NOMO-1 (cell line): ENCODE measurements around the gene NDFIP1.
A peak's percentile ranks its signal among the peaks of the same experiment; 100 is the strongest.
"Not testable (repeated sequence)": the region's sequence is repeated elsewhere in the genome, so short reads cannot be mapped to it uniquely, and the experiment has no call there.

ENCODE experiments used
- DNase-seq, 2 experiments: peaks; one replicate each; lab custom pipeline; 2025; ENCODE audit not compliant: unreplicated experiment in 2 of 2; lab: John Stamatoyannopoulos, UW

Gene NDFIP1

DNA sequence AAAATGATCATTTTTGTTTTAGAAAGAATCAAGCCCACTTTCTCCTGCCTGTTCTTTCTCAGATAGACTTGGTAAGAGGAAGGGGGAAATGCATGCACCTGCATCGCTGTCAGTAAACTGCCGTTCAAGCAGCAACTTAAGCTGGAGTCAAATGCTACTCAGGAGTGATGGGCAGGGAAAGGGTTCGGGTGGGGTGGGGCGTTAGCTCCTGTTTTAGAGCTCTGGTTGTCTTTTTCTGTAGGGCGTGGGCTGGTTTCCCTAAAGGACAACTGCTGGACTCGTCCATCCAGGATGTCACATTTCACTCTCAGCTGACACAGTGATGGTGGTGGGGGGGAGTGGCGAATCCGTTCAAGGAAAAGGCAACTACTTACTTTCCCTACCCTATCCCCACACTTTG is 75.0 kb downstream of the NDFIP1 start:
- no peak for DNase-seq

DNA sequence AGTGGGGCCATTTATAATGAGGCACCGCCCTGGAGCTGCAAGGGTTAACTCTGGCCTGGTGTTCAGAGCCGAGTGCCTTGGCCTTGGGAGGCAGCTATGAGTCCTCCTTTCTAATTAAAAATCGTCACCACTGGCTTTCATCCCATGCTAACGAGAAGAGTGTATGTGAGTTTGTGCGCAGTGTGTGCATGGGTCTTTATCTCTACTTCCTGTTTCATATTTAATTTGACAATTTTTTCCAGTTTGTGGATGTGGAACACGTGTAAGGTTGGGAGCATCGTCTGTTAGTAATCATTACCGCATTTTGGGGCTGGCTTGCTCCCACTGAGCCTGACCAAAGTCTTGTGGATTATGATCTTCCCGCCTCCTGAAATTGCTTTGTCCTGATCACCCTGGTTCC is 76.4 kb downstream of the NDFIP1 start:
- peak in 1 of 2 experiments; percentile 56 for DNase-seq

DNA sequence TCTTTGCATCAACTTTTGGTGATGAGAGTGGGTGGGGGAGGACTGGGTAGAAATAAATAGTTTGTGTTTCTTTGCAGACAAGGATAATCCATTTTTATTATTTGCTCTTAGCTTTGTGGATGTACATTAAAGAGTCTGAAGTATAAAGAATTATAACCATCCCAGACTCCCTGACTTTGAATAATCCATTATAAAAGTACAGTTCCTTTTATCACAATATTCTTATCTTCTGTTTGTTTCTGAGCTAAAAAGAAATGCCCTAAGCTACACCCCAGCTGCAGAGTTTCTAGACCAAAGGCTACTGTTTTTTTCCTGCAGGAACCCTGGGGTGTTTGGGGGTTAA is 77.9 kb downstream of the NDFIP1 start:
- no peak for DNase-seq

DNA sequence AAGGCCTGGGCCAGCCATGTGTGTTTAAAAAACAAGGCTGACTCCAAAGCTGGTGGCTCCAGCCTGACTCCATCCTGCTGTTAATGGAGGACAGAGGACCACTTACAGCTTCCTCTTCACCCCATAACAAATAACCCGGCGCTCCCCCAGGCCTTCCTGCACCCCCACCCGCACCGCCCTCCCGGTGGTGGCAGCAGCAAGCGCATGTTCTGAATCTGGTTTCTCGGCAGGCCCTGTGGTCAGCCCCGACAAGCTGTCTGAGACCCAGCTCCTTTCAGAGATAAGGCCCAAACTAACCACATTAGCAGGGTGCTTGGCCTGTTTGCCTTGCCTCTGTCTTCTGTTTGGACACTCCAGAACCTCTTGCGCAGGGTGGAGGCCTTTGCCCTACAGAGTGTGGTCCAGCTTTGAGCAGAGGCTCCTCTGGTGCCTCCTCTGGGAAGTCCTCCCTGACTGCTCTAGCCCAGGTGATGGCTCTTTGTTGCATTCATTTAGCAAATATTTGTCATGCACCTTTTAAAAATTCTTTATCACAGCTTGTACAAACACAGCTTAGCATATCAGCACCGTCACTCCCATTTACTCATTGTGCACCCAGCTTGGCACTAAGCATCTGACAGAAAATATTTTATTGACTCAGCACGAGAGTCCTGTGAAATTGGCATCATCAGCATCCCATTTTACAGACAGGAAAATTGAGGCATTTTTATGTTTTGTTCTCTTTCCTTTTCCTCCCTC is 78.4 kb downstream of the NDFIP1 start:
- no peak for DNase-seq

DNA sequence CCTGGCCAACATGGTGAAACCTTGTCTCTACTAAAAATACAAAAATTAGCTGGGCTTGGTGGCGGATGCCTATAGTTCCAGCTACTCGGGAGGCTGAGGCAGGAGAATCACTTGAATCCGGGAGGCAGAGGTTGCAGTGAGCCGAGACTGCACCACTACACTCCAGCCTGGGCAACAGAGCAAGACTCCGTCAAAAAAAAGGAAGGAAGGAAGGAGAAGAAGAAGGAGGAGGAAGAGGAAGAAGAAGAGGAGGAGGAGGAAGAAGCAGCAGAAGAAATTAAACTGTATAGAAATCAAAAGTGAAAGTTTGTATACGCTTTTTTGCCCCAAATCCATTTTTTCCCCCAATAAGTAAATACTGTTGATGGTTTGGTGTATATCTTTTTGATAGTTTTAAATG is 80.1 kb downstream of the NDFIP1 start:
- not testable (repeated sequence) for DNase-seq

DNA sequence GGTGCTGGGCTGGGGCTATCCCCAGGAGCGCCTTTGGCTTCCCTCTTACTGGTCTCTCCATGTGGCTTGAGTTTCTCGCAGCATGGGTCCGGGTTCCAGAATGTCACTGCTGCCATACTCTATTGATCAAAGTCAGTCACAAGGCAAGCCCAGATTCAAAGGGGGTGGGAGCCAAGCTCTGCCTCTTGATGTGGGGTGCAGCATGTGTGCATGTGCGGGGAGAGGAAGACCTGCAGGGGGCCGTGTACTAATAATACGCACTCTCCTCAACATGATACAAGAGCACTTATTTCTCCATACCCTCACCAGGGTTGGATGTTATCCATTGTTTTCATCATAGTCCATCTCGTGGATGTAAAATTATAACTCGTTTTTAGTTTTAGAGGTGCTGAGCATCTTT is 81.2 kb downstream of the NDFIP1 start:
- no peak for DNase-seq

DNA sequence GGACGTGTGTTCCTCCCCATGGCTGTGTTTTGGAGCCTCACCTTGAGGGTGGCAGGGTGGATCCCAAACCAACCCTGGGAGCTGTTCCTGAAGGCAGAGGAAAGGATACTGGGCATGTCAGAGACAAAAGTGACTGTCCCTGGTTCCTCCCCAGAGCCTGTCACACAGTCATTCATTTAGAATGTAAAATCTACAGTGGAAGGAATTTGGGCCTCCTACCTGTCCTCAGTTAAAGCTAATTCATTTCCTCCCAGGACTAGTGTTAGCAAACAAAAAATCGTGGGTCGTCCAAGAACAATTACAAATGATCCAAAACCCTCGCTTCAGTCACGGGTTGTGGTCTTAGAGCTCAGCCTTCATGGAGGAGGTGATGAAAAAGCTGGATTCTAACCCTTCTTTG is 83.2 kb downstream of the NDFIP1 start:
- peak in 1 of 2 experiments; percentile 48 for DNase-seq

DNA sequence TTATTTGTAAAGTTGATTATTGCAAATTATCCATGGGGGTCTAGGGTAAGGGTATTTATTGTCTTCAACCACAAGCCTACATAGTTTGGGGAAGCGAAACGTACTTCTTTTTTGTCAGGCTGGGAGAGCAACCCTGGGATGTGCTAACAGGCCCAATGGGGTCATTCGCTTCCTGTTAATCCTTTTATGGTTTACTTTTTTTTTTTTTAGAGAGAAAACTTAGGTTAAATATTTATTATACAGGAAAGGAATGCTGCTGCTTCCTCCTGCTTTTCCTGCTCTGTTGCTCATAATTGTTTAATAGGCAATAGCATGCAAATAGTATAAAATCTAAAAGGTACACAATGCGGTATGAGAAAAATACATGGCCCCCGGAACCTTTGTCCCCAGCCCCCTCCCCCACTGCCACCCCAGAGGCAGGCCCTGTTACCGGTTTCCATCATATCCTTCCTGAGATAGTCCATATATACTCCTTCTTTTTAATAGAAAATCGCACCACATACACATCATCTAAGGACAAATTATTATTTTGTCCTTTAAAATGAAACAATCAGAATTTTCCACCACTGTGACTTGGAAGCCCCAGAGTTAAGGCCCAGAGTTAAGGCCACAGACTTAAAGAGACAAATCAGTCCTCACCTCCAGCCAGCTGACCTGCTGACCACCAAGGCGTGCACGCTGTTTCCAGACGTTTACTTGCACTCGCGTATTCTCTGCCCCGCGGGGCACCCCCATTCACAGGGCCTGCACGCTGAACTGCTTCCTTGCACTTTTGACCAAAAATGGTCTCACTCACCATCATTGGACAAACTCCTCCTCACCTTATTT is 83.9 kb downstream of the NDFIP1 start:
- DNase-seq, result peak; percentile 60 to 72

DNA sequence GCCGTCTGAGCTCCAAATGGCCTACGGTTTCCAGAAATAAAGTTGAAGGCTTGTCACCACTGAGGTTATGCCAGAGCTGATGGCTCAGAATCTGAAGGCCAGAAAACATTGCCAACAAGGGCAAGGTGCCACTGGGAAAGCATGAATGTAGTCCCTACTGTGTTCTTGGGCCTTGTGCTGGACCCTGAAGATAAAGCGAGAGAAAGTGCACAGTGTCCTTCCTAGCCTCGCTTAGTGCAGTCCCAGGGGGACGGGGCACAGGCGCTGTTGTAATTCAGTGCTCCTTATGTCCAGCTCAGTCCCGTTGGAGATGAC is 84.5 kb downstream of the NDFIP1 start:
- no peak for DNase-seq

DNA sequence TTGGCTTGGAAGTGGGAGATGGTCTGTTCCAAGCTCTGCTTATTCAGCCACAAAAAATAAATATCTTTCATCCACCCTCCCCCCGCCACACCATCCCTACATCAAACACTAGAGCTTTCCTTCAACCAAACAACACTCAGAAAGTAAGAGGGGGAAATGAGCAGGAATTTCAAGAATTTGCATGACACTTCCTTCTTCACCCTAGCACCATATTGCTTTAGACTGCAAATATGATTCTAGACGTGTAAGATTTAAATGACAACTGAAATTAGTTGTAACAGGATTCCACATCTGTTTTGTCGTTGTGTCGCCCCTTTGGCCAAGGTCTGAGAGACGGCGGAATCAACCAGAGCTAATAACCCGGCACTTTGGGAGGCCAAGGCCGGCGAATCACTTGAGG is 88.5 kb downstream of the NDFIP1 start:
- no peak for DNase-seq

DNA sequence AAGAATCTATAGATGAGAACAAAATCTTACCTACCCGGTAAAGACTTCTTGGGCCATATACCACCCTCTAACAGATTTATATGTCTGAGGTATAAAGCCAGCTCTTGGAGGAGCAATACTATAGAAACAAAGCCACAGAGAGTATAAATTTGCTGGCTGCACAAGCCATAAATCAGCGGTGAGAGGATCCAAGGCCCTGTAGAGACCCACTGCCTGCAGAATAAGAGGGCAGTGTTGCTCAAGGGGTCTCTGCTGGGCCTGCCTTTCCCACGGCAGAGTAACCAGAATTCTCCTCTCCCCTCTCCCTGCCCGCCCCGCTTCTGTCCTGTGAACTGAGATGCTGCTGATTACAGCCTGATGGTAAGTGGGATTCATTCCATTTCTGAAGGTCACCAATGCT is 89.2 kb downstream of the NDFIP1 start:
- no peak for DNase-seq

DNA sequence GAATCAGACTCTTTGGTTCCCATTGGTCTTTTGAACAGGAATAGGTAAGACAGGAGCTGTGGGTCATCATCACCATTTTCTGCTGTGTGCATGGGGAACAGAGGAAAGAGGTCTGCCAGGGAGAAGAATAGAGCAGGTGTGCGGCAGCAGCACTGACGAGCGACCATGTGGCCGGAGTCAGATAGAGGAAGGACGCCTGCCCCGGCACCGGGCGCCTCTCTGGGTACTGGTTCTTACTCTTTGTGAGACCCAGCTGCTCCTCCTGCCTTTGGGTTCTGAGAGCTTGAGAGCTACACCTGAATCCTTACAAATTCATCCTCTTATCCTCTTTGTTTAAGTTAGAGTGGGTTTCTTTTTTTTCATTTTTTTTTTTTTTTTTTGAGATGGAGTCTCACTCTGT is 90.8 kb downstream of the NDFIP1 start:
- no peak for DNase-seq

DNA sequence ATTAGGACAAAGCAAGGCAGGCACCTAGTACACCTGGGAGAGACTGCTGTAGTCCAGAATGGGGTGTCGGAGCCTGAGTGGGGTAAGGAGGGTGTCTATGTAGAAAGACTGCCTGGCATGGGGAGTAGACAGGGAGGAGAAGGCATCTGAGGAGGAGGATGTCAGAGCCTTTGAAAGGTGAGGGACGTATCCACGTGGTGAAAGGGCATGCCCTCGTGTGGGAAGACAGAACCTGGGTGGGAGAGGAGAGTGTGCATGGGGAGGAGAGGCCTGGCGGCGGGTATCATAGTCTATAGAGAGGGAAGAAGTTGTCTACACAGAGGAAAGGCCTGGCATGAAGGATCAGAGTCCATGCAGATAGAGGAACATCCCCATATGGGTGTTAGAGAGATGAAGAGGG is 91.8 kb downstream of the NDFIP1 start:
- no peak for DNase-seq

DNA sequence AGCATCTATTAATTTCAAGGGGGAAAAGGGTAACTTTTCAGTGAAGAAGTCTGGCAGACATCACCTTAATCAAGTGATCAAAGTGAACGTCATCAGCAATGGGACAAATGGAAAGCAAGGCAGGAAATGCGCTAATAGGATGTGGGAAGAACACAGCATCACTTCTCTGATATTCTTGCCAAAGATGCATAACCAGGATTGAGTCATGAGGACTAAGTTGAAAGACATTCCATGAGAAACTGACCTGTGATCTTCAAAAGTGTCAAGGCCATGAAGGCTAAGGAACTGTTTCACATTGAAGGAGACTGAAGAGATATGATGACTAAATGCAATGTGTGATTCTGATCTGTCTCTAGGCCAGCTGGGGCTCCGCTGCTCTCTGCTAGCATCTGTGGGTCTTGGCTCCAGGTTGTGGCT is 92.9 kb downstream of the NDFIP1 start:
- DNase-seq, result no peak

DNA sequence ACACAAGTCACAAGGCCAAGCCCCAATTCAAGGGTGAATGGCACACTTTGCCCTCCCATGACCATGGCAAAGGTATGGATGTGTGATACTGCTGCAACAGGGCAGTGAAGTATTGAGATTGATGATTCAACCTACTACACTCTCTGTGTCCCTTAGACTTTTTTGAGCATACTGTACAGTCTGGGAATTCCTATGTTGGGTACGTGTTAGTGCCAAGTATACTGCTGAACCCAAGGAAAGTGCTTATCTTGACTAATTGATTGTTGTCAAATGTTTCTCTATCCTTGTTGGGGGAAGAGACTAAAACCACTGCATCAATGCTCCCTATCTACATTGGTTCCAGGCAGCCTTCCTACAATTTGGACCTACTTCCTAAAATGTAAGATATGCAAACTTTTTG is 93.7 kb downstream of the NDFIP1 start:
- DNase-seq, result no peak
